Measurements from ENCODE around the gene DPF3. TPM values are rescaled to one million over a fixed set of nuclear protein-coding genes. Genes with fewer than 3 reads are reported as not detected.

Gene DPF3
- polyA plus RNA-seq, 2 of the 4 experiments (the other 2 are of a cell fraction), result 0.05 to 0.09 TPM

DNA sequence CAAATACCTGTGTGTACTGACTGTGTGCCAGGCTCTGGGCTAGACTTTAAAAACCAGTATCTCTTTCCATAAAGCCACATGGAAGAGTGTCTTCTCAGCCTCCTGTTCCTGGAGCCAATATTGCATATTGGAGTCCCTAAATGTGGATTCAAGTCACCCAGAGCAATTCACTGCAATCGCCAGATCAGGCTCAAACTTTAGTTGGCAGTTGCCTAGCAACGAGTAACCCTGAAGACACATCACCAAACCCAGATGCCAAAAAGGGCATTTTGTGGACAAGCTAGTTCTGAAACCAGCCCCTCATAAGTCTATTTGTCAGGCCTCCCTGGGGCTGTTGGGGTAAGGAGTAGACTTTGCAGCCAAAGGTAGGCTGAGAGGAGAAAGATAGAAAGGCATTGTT is 13.7 kb downstream of the DPF3 start (continued):
- TF ChIP-seq, protein P1, sequence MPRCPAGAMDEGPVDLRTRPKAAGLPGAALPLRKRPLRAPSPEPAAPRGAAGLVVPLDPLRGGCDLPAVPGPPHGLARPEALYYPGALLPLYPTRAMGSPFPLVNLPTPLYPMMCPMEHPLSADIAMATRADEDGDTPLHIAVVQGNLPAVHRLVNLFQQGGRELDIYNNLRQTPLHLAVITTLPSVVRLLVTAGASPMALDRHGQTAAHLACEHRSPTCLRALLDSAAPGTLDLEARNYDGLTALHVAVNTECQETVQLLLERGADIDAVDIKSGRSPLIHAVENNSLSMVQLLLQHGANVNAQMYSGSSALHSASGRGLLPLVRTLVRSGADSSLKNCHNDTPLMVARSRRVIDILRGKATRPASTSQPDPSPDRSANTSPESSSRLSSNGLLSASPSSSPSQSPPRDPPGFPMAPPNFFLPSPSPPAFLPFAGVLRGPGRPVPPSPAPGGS (IDR thresholded peaks at IDR 0.05), result no peak

DNA sequence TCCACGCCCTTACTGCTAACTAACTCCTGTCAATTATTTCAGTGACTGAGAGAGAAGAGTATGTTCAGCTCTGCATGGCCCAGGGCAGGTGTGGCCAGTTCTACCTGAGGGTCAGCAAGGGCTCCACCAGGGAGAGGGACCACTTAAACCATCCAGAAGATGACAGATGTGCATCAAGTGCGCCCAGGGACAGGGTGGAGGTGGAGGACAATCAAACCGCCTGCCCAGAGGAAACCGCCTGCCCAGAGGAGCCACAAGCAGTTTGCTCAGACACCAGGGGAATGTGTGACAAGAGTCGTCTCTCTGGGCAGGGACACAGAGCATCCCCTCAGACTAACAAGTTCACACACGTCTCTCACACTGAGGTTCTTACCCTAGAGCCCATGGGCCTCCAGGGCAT is 14.5 kb downstream of the DPF3 start:
- ATAC-seq (no peak), FAIRE-seq (no peak), DNase-seq (ENCODE audit: low read depth in 1 of 2, low spot score in 1 of 2) (no peak)
- Histone ChIP-seq H3K27ac (no peak overlapping the region), H3K4me2 (no peak overlapping the region), H3K4me3 (no peak overlapping the region), H3K4me1 (no peaks in the 10 kb centered on the region), H3K9me3 (no peaks in the 10 kb centered on the region)
- TF ChIP-seq, protein P2, sequence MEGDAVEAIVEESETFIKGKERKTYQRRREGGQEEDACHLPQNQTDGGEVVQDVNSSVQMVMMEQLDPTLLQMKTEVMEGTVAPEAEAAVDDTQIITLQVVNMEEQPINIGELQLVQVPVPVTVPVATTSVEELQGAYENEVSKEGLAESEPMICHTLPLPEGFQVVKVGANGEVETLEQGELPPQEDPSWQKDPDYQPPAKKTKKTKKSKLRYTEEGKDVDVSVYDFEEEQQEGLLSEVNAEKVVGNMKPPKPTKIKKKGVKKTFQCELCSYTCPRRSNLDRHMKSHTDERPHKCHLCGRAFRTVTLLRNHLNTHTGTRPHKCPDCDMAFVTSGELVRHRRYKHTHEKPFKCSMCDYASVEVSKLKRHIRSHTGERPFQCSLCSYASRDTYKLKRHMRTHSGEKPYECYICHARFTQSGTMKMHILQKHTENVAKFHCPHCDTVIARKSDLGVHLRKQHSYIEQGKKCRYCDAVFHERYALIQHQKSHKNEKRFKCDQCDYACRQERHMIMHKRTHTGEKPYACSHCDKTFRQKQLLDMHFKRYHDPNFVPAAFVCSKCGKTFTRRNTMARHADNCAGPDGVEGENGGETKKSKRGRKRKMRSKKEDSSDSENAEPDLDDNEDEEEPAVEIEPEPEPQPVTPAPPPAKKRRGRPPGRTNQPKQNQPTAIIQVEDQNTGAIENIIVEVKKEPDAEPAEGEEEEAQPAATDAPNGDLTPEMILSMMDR (IDR thresholded peaks at IDR 0.05), result no peak
- TF ChIP-seq EP300 (IDR thresholded peaks at IDR 0.05) (no peak), RFX5 (IDR thresholded peaks at IDR 0.05) (no peak)
- TF ChIP-seq, protein P3, sequence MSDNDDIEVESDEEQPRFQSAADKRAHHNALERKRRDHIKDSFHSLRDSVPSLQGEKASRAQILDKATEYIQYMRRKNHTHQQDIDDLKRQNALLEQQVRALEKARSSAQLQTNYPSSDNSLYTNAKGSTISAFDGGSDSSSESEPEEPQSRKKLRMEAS (IDR thresholded peaks at IDR 0.05), result no peak
- ChIA-PET POLR2A (no interaction called here), CTCF (interaction anchor here (0.6 to 1.3 kb wide), 4 partner anchors 23 to 362 kb away, joined by 3 to 4 read pairs (median 3); no protein-coding TSS in a partner anchor)
- 31% methylated on average over 6 of the region's 6 CpGs for WGBS (ENCODE audit: missing lambda C conversion rate)

DNA sequence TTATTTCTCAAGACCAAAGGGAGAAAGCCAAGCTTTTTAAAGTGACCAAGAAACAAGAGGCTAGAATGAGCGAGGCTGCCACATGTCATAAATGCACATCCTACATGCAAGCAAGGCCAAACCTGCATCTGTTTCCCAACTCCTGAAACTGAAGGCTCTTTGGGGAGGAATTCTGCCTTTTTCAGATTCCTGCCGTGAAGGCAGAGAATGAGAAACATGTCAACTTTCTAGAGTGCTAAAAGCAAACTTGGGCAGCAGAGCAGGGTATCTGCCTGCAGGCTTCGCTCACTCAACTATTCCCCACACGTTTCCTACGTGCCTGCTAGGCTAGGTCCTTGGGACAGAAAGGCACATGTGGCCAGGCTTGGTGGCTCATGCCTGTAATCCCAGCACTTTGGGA is 15.2 kb downstream of the DPF3 start:
- Histone ChIP-seq H3K4me2 (no peak overlapping the region), H3K4me3 (no peak overlapping the region), H3K4me1 (no peaks in the 10 kb centered on the region), H3K9me3 (no peaks in the 10 kb centered on the region), H3K27ac (no peak overlapping the region)
- WGBS (ENCODE audit: missing lambda C conversion rate), result 45% methylated on average over 5 of the region's 5 CpGs
- no peak for ATAC-seq
- POLR2A ChIA-PET, result no interaction called here
- FAIRE-seq, result no peak
- TF ChIP-seq, protein P3 (IDR thresholded peaks at IDR 0.05), result no peak
- no peak for TF ChIP-seq ZC3H11A (IDR thresholded peaks at IDR 0.05)
- no peak for TF ChIP-seq KDM5A (IDR thresholded peaks at IDR 0.05)
- no peak for TF ChIP-seq BHLHE40 (IDR thresholded peaks at IDR 0.05; ENCODE audit: low read depth, low read length)
- no peak for TF ChIP-seq RAD21 (conservative IDR thresholded peaks at IDR 0.05 in 1 of 2, IDR thresholded peaks at IDR 0.05 in 1 of 2)
- TF ChIP-seq CEBPB (IDR thresholded peaks at IDR 0.05), result no peak
- CTCF ChIA-PET, result interaction anchor here (0.9 to 1.3 kb wide), 4 partner anchors 18 to 361 kb away, joined by 3 to 4 read pairs (median 3); no protein-coding TSS in a partner anchor
- DNase-seq (ENCODE audit: low read depth in 1 of 2, low spot score in 1 of 2), result no peak

DNA sequence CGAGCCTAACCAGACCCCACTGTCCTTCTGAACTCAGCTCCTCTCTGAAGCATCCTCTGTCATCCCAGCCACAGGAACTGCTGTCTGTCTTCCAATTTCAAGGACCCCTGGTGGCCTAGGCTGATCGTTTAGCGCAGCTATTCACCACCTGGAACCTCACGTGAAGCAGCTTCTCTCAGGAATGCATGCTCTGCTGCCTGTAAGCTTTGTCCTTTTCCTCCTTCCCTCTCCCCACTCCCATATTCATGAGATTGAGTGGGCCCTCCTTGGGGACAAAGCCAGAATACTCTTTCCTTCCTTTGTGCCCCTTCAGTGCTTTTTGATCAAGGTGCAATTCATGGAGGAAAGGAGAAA is 17.2 kb downstream of the DPF3 start:
- no peaks in the 10 kb centered on the region for H3K4me1 ChIP-seq
- no peak overlapping the region for H3K4me3 ChIP-seq
- ChIA-PET CTCF (interaction anchor here (1.5 kb wide), 1 partner anchor 21 kb away, joined by 3 read pairs; no protein-coding TSS in a partner anchor), POLR2A (no interaction called here)
- TF ChIP-seq FOSB (CRISPR knock-in tag; IDR thresholded peaks at IDR 0.05) (no peak), KDM5A (IDR thresholded peaks at IDR 0.05) (no peak), FOSL2 (IDR thresholded peaks at IDR 0.05) (no peak), FOSL2 (CRISPR knock-in tag; IDR thresholded peaks at IDR 0.05) (no peak), EHMT2 (IDR thresholded peaks at IDR 0.05; ENCODE audit: low read depth) (no peak), JUN (IDR thresholded peaks at IDR 0.05) (no peak)
- TF ChIP-seq, protein P2 (IDR thresholded peaks at IDR 0.05), result no peak
- TF ChIP-seq, protein P4, sequence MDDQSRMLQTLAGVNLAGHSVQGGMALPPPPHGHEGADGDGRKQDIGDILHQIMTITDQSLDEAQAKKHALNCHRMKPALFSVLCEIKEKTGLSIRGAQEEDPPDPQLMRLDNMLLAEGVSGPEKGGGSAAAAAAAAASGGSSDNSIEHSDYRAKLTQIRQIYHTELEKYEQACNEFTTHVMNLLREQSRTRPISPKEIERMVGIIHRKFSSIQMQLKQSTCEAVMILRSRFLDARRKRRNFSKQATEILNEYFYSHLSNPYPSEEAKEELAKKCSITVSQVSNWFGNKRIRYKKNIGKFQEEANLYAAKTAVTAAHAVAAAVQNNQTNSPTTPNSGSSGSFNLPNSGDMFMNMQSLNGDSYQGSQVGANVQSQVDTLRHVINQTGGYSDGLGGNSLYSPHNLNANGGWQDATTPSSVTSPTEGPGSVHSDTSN (IDR thresholded peaks at IDR 0.05), result no peak
- no peak overlapping the region for H3K27ac ChIP-seq
- H3K9me3 ChIP-seq, result no peaks in the 10 kb centered on the region; the same call in 2 of the 3 replicates
- ATAC-seq (peak; percentile 28 to 39; a peak in 2 of 6 replicates), FAIRE-seq (no peak), DNase-seq (ENCODE audit: low read depth in 1 of 2, low spot score in 1 of 2) (no peak)
- no peak overlapping the region for H3K4me2 ChIP-seq
- WGBS (ENCODE audit: missing lambda C conversion rate), result 28% methylated on average over 4 of the region's 4 CpGs

All from A549 (cell line).